Hematopoietic multipotent progenitor cell treated with erythropoietin and hydrocortisone succinate and interleukin-3 and kit ligand, for 6 days (in vitro differentiated cells): ENCODE results near the gene SELENOS.

Experiments
- DNase-seq: peaks from one replicate; pipeline ENCODE4 v3.0.0-alpha.2; 2015

The SELENOS gene

DNA sequence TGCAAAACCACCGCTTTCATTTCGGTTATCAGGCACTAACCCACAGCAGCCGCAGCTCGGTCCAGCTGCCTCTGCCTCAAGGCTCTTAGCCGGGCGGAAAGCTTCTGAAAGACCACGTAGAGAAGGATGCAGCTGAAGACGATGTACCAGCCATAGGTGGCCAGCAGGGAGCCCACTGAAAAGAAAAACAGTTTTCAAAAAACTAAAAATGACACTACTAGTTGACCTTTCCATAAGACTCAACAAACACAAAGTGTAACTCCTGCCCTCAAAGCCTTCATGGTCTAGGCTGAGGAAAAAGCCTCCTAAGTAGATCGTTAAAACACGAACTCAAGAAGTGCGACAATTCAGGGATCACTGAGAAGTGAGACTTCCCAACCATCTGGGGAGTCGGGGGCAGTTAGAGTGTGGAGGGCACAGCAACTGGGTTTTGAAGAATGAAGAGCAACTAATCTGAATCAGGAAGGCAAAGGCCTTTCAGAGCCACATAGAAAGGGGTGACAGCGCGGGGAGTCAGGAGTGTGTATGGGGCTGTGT is 716 bp downstream of the SELENOS start:
- peak; percentile 79 for DNase-seq

DNA sequence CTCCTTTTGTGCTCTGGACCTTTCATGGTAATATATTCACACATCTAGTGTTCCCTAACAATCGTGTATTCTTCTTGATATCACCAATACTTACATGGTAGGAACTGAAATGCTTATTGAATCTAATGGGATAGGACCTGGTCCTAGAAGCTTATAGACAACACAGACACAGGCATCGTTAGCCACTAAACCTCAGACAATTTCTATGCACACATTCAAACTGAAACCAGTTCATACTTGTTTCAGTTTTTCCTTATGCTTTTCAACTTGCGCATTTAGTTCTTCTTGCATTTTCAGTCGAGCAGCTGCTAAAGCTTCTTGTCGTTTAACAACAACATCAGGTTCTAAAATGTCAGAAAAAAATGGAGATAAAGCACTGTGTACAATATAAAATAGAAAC is 2.3 kb downstream of the SELENOS start:
- no peak for DNase-seq

DNA sequence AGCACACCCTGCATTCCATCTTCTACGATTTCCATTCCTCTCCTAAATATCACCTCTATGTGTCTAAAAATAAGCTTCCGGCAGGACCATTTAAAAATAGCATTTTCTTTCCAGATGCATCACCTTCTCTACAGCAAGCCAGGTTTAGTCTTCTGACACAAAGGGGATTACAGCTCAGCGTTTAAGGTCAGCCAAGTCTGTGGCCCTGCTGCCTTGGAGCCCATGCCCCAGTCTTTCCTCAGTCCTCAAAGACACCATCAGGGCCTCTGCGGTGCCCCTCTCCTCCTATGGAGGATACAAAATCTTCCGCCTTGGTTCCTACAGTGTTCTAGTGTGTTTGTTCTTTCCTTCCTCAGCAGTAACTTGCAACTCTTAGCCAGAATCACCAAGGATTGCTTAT is 3.8 kb downstream of the SELENOS start:
- DNase-seq = no peak

DNA sequence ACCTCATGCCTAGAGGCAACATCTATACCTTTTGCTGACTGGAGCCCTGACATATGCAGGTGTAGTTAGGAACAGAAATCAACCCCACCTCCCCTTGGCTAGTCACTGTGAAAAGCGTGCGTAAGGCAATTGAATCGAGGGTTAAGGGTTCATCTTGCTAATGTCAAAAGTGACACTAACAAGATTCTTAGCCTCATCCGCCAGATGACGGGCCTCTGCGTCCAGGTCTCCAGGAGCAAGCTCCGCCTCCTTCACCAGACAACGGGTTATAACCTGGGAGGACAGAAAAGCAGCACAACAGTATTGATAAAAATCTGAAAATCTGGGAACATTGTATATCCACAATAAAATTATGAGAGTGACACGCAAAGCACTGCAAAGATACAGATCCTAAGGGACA is 4.7 kb downstream of the SELENOS start:
- no peak for DNase-seq

DNA sequence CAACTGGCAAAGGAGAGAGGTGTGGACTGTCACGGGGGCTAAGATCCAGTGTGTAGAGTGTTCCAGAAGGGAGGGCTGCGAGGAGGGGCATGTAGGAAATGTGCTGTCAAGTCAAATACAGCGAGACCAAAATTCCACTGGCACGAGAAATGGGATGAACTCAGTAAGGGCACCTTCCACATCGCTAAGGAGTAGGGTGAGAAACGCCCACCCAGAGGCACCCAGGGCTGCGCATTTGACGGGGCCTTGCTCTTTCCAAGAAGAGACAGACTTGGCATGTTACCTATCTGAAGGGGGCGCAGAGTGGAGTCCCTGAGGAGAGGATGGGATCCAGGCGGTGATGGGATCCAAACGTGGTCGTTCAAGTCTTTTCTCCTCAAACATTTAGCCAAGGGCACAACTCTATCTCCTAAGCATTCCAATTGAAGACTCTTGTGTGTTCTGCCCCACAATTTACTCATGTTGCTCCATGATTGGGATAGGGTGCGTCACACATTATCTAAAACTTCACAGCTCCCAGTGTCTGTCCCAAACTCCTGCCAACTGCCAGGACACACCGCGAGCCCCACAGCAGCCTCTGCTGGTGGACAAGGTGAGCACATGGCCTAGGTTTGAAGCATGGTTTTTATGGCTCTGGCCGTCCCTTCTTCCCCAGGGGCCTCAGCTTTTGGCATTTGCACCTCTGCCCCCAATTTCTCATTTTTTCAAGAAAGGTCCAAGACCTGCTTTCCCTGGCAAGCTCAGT is 7.6 kb downstream of the SELENOS start:
- DNase-seq = peak; percentile 49

DNA sequence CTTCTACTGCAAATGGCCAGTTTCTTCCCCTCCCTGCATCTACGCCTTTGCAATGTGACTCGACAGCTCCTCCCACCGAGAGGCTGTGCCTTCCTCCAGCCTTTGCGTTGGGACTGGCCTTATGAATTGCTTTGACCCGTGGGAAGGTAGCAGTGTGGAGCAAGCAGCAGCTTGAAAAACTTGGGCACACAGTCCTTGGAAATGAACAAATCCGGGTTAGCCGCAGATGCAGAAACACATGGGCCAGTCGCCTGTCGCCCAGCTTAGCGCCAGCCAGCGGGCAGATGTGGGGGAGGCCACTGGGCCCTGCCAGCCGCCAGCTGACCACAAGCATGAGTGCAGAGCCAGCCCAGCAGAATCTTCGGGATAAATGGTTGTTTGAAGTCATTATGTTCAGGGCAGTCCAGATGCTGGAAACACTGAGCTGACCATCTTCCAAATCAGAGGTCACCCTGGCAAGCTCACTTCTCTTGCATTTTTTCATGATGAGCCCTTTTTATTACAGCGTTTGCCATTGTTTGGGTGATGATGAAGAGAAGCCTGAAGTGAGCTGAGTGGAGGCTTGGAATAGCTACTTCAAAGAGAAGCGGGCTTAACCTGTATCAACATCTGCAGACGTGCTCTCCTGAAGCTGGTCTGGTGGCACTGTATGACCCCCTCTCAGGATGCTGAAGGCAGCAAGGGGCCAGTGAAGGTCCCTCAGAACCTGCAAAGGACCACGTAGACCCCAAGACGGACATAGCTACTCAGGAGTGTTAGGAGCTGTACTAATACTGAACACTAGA is 9.8 kb downstream of the SELENOS start:
- no peak for DNase-seq

DNA sequence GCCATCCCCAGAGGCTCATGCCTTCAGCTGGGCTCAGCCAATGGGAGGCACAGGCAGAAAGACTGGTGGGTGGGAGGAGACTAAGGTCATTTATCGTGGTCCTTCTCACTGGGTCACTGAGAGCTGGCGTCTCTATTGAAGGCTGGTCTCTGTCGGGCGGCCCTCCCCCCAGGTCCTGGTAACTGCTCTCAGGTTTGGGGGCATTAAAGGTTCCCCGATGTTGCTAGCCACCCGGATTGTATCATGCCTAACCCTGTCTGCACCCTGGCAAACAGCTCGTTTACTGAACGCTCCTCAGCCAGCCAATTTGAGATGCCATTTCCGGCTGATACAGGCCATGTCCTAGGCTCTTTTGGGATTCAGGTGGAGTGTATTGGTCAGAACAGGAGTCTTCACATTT is 10.5 kb downstream of the SELENOS start:
- no peak for DNase-seq

DNA sequence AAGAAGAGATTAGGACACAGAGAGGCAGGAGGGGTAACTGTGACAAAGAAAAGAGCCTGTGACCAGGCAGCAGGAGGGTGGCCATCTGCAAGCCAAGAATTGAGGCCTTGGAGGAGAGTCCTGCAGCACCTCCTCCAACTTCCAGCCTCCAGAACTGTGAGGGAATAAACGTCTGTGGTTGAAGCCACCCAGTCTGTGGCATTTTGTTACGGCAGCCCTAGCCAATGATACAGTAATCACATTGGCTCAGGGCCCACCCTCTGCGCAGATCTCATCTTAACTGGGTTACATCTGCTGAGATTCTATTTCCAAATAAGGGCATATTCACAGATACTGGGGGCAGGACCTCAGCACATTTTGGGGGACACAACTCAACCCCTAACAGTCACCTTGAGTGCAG is 11.3 kb downstream of the SELENOS start:
- DNase-seq = no peak

DNA sequence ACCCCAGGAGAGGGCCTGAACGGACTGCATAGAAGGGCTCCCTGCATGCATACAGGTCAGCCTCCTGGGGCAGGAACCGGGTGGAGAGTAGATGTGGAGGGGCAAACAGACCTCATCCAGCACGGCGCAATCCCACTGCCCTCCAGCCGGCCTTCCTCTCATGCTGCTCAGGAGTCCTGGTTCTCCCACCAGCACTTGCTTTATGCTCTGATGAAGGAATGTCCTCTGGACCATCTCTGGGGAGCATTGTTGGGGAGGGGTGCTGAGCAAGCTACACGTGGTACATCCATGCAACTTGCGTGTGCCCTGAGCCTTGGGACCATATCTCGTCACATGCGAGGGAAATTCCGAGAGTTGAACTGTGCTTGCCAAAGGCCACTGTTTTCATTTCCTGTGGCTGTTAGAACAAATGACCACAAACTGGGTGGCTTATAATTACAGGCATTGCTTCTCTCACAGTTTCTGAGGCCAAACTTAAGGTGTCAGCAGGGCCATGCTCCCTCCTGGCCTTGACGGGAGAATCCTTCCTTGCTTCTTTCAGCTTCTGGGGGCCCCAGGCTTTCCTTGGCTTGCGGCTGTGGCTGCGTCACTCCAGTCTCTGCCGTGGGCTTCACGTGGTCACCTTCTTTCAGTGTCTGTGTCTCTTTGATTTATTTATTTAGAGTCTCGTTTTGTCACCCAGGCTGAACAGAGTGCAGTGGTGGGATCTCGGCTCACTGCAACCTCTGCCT is 12.2 kb downstream of the SELENOS start:
- DNase-seq = no peak

DNA sequence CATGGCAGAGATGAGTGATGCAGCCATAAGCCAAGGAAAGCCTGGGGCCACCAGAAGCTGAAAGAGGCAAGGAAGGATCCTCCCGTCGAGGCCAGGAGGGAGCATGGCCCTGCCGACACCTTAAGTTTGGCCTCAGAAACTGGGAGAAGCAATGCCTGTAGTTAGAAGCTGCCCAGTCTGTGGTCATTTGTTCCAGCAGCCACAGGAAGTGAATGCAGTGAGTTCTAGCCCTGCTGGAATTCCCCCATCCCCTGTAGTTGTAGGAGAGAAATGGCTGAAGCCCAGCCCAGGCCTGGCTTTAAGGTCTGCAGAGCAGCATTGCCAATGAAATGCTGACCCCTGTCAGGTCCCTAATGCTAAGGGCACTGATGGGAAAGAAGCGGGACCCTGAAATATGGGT is 13.3 kb downstream of the SELENOS start:
- no peak for DNase-seq

DNA sequence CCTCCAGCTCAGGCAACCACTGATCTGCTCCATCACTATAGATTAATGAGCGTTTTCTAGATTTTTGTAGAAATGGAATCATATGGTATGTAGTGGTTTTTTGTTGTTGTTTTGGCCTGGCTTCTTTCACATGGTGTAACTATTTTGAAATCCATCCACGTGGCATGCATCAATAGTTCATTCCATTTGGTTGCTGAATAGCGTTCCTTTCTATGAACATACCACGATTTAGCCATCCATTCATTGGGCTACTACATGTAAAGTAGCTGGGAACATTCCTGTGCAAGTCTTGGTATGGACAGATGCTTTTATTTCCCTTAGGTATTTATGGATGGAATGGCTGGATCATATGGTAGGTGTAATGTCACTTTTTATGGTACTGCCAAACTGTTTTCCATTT is 14.7 kb downstream of the SELENOS start:
- DNase-seq = no peak

DNA sequence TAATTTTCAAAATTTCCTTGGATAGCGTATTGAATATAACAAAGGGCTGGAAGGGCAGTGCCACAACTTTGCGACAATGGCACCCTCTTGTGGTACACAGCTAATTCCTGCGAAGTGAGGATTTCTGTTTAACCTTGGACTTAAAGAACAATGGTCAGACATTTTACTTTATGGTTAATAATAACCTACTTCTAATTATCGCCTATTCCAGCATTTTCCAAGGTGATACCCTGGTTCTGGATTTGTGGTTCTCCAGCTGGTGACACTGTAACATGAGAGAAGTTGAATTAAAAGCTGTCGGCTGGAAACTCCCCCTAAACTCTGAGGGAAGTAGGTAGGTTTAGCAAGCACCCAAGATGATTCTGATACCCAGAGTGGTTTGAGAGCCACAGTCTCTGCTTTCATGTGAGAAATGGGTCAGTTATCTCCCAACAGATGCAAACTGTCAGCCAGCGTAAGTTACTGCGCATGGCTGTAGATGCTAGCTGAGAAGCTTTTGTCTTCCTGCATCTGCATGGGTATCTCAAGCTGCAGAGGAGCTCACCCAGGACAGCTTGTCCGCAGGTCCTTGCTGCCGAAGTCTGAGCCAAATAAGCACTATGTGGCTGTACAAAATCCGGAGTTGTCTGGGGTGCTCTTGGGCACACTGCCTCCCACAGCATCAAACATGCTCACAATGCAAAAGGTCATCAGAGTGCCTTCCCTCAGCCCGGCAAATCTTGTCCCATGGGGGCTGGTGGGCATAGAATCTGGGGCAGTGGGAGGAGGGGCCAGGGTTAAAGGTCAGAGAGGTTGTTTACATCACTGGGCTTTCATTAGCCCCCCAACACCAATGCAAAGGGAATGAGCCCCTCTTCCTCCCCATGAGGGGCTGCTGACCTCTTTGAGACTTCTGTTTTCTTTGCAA is 18.8 kb downstream of the SELENOS start:
- DNase-seq = peak; percentile 90

DNA sequence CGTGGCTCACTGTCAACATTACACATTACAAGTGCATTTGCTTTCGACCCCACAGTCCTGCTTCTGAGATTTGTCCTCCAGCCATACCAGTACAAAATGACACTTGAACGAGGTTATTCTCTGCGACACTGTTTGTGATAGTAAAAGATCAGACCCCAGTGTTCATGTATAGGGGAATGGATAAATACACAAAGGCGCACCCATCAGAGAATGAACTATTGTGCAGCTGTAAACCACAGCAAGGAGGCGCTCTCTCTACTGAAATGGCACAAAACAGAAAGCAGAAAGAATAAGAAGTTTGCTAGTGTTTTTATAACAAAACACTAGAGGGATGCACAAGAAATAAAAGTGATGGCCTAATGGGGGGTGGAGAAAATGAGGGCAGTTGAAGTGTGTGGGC is 20.5 kb downstream of the SELENOS start:
- peak; percentile 46 for DNase-seq

DNA sequence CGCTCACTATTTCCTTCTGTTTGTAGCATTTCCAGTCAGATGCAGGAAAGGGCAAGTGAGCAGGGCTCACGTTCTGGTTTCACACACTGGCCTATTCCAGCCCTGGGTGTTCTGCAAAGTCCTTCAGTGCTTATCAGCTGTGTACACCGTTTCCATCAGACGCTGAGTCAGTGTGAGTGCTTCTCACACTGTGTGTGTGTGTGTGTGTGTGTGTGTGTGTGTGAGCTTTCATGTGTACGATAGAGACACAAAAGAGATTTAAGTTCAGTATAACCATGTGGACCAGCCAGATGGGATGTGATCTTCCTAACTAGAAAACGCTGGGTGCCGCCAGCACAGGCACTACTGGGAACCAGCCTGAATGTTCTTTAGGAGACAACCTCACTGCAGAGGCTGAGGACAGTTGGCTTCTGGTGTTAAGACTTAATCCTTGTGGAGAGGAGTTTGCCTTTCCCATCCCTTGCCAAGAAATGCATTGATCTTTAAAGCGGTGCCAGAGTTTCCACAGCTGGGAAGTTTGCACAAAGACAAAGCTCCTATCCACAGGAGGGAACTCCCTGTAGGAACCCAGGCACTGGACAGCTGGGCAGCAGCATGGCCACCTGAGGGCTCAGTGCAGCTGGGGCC is 21.6 kb downstream of the SELENOS start:
- DNase-seq = peak; percentile 96

DNA sequence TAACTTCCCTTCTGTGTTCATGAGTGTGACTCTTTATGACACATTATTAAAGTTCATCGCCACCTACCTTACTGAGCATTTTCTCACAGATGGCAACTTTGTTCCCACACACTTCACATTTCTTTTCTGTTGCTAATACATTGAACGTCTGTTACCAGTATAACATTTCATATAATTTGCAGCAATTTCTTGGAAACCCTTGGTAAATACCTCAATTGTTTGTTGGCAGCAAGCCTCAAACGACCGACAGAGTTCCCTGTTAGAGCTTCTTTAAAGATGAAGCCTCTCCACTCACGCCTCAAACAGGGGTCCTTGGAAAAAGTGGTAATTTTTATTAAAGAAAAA is 22.3 kb downstream of the SELENOS start:
- peak; percentile 64 for DNase-seq

DNA sequence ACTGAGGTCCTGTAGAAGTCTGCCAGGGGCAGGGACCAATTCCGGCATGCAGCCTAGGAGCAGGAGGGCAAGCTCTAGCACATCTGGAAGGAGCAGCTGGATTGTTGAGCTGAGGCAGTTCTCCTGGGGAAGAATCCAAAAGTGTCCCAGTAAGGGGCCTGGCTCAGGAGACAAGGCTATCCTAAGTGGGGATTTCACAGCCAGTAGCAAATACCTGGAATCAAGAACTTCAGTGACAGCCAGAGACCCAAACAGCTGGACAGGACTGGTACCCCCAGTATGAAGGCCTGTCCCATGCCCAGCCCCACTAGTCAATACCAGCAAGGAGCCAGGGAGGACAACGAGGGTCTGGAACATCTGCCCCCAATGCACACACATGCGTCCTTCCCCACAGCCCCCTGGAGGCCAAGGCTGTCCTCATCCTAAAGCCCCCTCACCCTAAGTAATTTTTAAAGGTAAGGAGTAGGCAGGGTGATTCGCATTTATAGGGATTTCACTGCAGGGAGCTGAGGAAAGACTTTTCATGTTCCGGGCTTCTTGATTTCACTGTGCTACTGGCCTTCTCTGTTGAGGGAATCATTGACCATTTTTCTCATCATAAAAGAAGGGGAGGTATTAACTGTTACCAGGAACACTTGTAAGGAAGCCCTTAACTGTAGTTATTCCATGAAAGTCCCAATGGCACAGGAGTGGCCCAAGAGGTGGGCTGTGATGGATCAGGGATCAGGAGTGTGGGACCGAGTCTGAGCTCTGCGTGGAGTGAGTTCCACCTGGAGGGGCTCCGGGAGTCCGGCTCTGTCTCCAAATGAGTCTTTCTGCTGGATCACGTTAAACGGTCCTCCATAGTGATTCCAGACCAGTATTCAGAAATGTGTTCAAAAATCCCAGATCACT is 22.9 kb downstream of the SELENOS start:
- DNase-seq = no peak

DNA sequence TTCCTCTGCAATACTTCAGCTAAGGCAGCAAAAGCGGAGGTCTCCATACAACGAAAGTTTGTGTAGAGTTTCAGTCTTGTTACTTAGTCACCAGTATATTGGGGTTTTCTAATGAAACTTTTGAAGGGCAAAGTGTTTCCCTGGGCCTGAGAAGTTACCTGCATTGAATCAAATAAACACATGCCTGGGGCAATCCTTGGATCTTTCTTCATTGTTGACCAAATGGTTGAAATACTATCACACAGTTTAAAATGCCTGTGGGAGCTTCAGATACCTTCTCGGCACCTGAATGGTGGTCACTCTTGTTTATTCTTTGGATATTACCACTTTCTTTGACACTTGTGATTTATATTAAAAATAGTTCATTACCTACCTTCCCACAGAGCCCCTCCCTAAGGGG is 24.4 kb downstream of the SELENOS start:
- no peak for DNase-seq

DNA sequence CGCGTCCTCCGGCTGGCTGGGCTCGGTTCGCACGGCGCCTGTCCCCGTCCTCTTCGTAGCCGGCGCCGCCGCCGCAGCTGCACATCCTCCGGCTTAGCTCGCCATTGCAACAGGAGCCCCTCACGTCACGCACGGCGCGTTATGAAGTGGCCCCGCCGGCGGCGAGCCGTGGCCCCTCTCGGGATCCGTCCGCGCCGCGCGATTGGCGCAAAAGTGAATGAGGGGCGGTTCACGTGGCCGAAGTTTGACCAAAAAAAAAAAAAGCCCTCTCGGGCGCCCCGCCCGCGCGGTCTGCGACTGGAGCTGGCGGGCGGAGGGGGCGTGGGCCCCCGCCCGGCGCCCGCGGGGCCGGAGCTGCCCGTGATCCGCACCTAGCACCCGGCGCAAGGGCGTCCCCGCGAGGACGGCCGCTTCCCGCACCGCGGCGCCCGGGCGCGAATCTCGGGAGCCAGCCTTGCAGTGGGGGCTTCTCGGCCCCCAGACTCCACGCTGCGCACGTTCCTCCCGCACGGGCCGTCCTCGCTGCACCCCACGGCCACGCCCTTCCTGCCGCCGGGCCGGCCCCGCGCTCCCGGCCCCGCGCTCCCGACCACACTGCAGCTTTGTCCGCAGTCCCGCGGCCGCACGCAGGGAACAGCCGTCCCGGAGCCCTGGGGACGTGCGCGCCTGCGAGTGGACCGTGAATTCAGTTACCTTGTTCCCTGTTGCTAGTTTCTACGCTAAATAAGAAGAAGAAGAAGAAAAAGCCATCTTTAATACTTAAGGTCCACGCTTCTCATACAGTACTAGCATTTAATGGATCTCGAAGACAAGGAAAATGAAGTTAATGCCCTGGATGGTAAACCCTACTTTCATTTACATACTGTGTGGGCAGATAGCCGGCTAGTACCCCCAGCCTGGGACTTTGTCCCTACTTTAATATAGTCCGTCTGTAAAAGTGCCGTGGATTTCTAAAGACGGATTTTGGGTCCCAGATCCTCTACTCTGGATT is 25.2 kb downstream of the SELENOS start, which contains the start of gene CHSY1:
Gene CHSY1, minus strand, starts transcription at position 219 of the 991 bp plus-strand sequence. CDS start 592 bp downstream, outside the sequence.
- DNase-seq = peak; percentile 95
